DOHH2 (cell line): ENCODE data around the gene COPG1.

Experiments used
- H3F3A ChIP-seq: fragments of 200-600 bp; sonication (generic), shearing (Covaris generic); 2 replicates; pipeline ENCODE4 v1.6.0; 2016; ENCODE audit warnings: antibody characterized with exemption, mild to moderate bottlenecking; ENCODE audit not compliant: control insufficient read depth, insufficient read depth
- H3K27ac ChIP-seq: fragments of 200-600 bp; sonication (generic); 2 replicates; pipeline ENCODE4 v1.5.1; 2014; ENCODE audit warnings: low read depth, mild to moderate bottlenecking, low read length, moderate library complexity
- H3K27me3 ChIP-seq: fragments of 200-600 bp; sonication (generic); 2 replicates; pipeline ENCODE4 v1.6.1; 2014; ENCODE audit warnings: mild to moderate bottlenecking, low read length, mixed read lengths; ENCODE audit not compliant: control insufficient read depth
- H3K36me3 ChIP-seq: fragments of 200-600 bp; sonication (generic); 2 replicates; pipeline ENCODE4 v1.6.1; 2014; ENCODE audit warnings: mild to moderate bottlenecking, low read length, moderate library complexity, mixed read lengths; ENCODE audit not compliant: control insufficient read depth
- H3K4me1 ChIP-seq: fragments of 200-600 bp; sonication (generic); 2 replicates; pipeline ENCODE4 v1.6.1; 2014; ENCODE audit warnings: mild to moderate bottlenecking, low read length, mixed read lengths; ENCODE audit not compliant: control insufficient read depth
- H3K4me2 ChIP-seq: fragments of 200-600 bp; sonication (generic); 2 replicates; pipeline ENCODE4 v1.6.0; 2014; ENCODE audit warnings: mild to moderate bottlenecking, low read length, moderate library complexity
- H3K4me3 ChIP-seq: fragments of 200-600 bp; sonication (generic); 2 replicates; pipeline ENCODE4 v1.5.1; 2014; ENCODE audit warnings: mild to moderate bottlenecking, low read length, mixed read lengths
- H3K79me2 ChIP-seq: fragments of 200-600 bp; sonication (generic); 2 replicates; pipeline ENCODE4 v1.6.1; 2014; ENCODE audit warnings: mild to moderate bottlenecking, low read length, mixed read lengths; ENCODE audit not compliant: control insufficient read depth
- H3K9me2 ChIP-seq: fragments of 200-600 bp; sonication (generic); replicated peaks from 2 replicates; pipeline ENCODE4 v1.6.1; 2014; ENCODE audit warnings: mild to moderate bottlenecking, low read length, mixed read lengths; ENCODE audit not compliant: control insufficient read depth
- H3K9me3 ChIP-seq: fragments of 200-600 bp; sonication (generic); 2 replicates; pipeline ENCODE4 v1.6.1; 2014; ENCODE audit warnings: antibody characterized with exemption, low read length, mixed read lengths; ENCODE audit not compliant: control insufficient read depth, insufficient read depth
- H4K20me1 ChIP-seq: fragments of 200-600 bp; sonication (generic); 2 replicates; pipeline ENCODE4 v1.6.0; 2014; ENCODE audit warnings: low read depth, mild to moderate bottlenecking, antibody characterized with exemption, low read length, moderate library complexity; ENCODE audit not compliant: control insufficient read depth, insufficient read depth
- CTCF ChIP-seq: fragments of 200-600 bp; sonication (generic); IDR thresholded peaks from one replicate; pipeline ENCODE4 v1.5.1; 2014; ENCODE audit warnings: antibody characterized with exemption, mild to moderate bottlenecking, low read depth, low read length; ENCODE audit not compliant: poor library complexity, severe bottlenecking
- EZH2phosphoT487 ChIP-seq: fragments of 200-600 bp; sonication (generic); IDR thresholded peaks from 2 replicates; pipeline ENCODE4 v1.6.1; 2017; ENCODE audit warnings: borderline replicate concordance, mild to moderate bottlenecking, antibody characterized with exemption, low read length, moderate library complexity, mixed read lengths

The COPG1 gene

GRCh38 chr3:129277829-129278271, 28.4 kb downstream of the COPG1 start:
- Histone ChIP-seq H4K20me1 (peaks cover 1% of the 10 kb centered on the region), H3F3A (peaks cover 51% of the 10 kb centered on the region), H3K4me2 (peak overlapping the region; percentile 89), H3K79me2 (peaks cover 42% of the 10 kb centered on the region), H3K4me3 (peak overlapping the region; percentile 99), H3K36me3 (peaks cover 73% of the 10 kb centered on the region), H3K27ac (peak overlapping the region; percentile 95), H3K9me2 (no peaks in the 10 kb centered on the region), H3K27me3 (no peaks in the 10 kb centered on the region), H3K9me3 (no peaks in the 10 kb centered on the region), H3K4me1 (peaks cover 77% of the 10 kb centered on the region)
- no peak for TF ChIP-seq CTCF

- H3K27ac ChIP-seq, result peak within 1 kb of the TSS; percentile 95
- H3K36me3 ChIP-seq, result peaks cover 75% of the 10 kb centered on the region
- H3F3A ChIP-seq, result peaks cover 51% of the 10 kb centered on the region
- no peak for TF ChIP-seq EZH2phosphoT487
- TF ChIP-seq CTCF, result no peak
- no peaks in the 10 kb centered on the region for H3K9me3 ChIP-seq
- H3K79me2 ChIP-seq, result peaks cover 48% of the 10 kb centered on the region
- peaks cover 79% of the 10 kb centered on the region for H3K4me1 ChIP-seq
- H4K20me1 ChIP-seq, result peaks cover 8% of the 10 kb centered on the region
- no peaks in the 10 kb centered on the region for H3K9me2 ChIP-seq
- peak within 1 kb of the TSS; percentile 99 for H3K4me3 ChIP-seq
- no peaks in the 10 kb centered on the region for H3K27me3 ChIP-seq
- H3K4me2 ChIP-seq, result peak within 1 kb of the TSS; percentile 89
Observed at GRCh38 chr3:129278439-129278965, 29.1 kb downstream of the COPG1 start, which contains the start of gene HMCES. Gene HMCES (plus strand): TSS chr3:129278870. CDS start chr3:129279733, 863 bp downstream.

GRCh38 chr3:129278966-129279906, 29.8 kb downstream of the COPG1 start:
- peaks cover 51% of the 10 kb centered on the region for H3F3A ChIP-seq
- peaks cover 75% of the 10 kb centered on the region for H3K36me3 ChIP-seq

More at GRCh38 chr3:129278966-129279906, 29.8 kb downstream of the COPG1 start:
- H3K9me3 ChIP-seq, result no peaks in the 10 kb centered on the region
- H3K9me2 ChIP-seq, result no peaks in the 10 kb centered on the region
- H3K27me3 ChIP-seq, result no peaks in the 10 kb centered on the region
- TF ChIP-seq CTCF (no peak), EZH2phosphoT487 (no peak)
- peak overlapping the region; percentile 95 for H3K27ac ChIP-seq
- peak overlapping the region; percentile 89 for H3K4me2 ChIP-seq
- peaks cover 15% of the 10 kb centered on the region for H4K20me1 ChIP-seq
- peak overlapping the region; percentile 99 for H3K4me3 ChIP-seq
- peaks cover 79% of the 10 kb centered on the region for H3K4me1 ChIP-seq
- peaks cover 56% of the 10 kb centered on the region for H3K79me2 ChIP-seq
